ENCODE results near the gene C1QTNF12.
A peak's percentile ranks its signal among the peaks of the same experiment; 100 is the strongest.

Gene C1QTNF12

DNA sequence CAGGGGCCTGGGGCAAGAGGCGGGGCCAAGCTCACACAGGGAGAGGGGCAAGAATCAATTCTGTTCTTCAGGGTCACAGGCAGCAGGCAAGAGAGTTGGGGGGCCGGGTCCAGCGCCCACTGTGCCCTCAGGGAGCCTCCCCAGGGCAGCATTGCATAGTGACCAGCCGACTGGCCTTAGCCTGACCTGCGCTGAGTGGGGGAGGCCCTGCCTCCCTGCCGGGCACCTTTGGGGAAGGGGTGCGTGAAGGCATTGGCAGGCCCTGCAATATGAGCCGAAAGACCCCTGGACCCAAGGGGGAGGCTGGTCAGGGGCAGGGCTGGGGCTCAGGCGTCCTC, 45.9 kb upstream of the C1QTNF12 start:
- DNase-seq (ENCODE audit: low read depth, low spot score): no peak
- H3K4me3 ChIP-seq (ENCODE audit: low read depth, low read length): no peak overlapping the region
- in situ Hi-C loops (cut with HindIII; ENCODE audit: low sequenced_read_pairs): no loop called here
- TF ChIP-seq, protein P1, sequence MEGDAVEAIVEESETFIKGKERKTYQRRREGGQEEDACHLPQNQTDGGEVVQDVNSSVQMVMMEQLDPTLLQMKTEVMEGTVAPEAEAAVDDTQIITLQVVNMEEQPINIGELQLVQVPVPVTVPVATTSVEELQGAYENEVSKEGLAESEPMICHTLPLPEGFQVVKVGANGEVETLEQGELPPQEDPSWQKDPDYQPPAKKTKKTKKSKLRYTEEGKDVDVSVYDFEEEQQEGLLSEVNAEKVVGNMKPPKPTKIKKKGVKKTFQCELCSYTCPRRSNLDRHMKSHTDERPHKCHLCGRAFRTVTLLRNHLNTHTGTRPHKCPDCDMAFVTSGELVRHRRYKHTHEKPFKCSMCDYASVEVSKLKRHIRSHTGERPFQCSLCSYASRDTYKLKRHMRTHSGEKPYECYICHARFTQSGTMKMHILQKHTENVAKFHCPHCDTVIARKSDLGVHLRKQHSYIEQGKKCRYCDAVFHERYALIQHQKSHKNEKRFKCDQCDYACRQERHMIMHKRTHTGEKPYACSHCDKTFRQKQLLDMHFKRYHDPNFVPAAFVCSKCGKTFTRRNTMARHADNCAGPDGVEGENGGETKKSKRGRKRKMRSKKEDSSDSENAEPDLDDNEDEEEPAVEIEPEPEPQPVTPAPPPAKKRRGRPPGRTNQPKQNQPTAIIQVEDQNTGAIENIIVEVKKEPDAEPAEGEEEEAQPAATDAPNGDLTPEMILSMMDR (IDR thresholded peaks at IDR 0.05; ENCODE audit: low read depth, low read length): no peak

DNA sequence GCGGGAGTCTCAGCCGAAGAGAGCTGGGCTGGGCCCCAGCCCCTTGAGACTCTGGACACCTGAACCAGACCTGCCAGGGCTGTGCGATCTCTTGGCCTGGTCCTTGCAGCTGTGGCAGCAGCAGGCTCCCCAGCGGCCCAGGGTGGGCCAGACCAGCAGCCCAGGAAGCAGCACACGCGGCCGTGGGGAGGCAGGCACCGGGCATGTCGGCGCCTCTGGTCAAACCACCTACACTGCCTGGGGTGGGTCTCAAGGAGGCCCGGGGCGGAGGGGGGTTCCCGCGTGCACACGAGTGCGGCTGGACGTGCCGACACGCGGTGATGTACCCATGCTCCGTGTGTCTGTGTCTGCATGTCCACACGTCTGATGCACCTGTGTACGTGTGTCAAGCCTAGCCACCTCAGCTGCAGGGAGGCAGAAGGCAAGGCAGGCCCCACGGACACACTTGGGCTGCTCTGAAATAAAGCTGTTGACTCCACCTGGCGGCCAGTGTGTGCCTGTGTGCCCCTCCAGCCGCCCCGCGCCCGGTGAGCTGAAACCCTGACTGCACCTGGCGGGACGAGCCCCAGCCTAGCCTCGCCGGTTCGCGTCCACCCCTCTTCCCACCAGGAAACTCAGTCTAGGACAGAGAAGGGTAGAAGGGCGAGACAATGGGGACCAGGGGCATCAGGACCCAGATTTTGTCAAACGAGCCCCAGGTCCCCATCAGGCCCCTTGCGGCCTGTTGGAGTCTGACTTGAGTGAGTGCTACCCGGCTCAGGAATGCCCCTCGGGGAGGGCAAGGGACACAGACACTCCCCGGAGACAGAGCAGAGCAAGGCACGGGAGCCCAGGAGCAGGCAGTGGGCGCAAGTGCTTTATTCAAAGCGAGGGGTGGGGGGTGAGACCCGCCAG, 45.3 kb upstream of the C1QTNF12 start:
- in situ Hi-C loops (cut with HindIII; ENCODE audit: low sequenced_read_pairs): no loop called here

DNA sequence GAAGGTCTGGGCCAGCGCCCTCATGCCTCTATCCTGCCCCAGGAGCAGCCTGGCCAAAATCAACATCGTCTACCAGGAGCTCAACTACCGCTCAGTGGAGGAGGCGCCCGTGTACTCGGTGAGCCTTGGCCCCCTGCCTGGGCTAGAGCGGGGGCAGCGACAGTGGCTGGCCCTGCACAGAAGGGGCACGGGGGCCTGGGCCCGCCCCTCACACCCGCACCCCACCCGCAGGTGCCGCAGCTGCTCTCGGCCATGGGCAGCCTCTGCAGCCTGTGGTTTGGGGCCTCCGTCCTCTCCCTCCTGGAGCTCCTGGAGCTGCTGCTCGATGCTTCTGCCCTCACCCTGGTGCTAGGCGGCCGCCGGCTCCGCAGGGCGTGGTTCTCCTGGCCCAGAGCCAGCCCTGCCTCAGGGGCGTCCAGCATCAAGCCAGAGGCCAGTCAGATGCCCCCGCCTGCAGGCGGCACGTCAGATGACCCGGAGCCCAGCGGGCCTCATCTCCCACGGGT, 44.6 kb upstream of the C1QTNF12 start:
- in situ Hi-C loops (cut with HindIII; ENCODE audit: low sequenced_read_pairs): no loop called here
- DNase-seq (ENCODE audit: low read depth, low spot score): no peak
- H3K4me3 ChIP-seq (ENCODE audit: low read depth, low read length): no peak overlapping the region
- TF ChIP-seq, protein P1 (IDR thresholded peaks at IDR 0.05; ENCODE audit: low read depth, low read length): no peak

More for the DNA sequence above, 45.3 kb upstream of the C1QTNF12 start:
- peak; percentile 43 for DNase-seq (ENCODE audit: low read depth, low spot score)
- TF ChIP-seq, protein P1 (IDR thresholded peaks at IDR 0.05; ENCODE audit: low read depth, low read length): peak; percentile 74
- H3K4me3 ChIP-seq (ENCODE audit: low read depth, low read length): no peak overlapping the region

DNA sequence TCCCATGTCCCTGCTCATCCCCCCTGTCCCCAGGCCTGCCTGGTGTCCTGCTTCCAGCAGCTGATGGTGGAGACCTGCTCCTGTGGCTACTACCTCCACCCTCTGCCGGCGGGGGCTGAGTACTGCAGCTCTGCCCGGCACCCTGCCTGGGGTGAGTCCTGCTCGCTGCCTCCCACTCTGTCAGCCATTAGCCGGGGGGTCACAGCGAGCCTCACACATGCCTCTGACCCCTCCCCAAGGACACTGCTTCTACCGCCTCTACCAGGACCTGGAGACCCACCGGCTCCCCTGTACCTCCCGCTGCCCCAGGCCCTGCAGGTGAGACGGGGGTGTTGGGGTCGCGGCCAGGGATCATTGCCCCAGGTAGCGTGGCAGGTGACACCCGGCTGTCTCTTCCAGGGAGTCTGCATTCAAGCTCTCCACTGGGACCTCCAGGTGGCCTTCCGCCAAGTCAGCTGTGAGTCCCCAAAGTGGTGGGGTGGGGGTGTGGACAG, 43.8 kb upstream of the C1QTNF12 start:
- TF ChIP-seq, protein P1 (IDR thresholded peaks at IDR 0.05; ENCODE audit: low read depth, low read length): peak; percentile 85

DNA sequence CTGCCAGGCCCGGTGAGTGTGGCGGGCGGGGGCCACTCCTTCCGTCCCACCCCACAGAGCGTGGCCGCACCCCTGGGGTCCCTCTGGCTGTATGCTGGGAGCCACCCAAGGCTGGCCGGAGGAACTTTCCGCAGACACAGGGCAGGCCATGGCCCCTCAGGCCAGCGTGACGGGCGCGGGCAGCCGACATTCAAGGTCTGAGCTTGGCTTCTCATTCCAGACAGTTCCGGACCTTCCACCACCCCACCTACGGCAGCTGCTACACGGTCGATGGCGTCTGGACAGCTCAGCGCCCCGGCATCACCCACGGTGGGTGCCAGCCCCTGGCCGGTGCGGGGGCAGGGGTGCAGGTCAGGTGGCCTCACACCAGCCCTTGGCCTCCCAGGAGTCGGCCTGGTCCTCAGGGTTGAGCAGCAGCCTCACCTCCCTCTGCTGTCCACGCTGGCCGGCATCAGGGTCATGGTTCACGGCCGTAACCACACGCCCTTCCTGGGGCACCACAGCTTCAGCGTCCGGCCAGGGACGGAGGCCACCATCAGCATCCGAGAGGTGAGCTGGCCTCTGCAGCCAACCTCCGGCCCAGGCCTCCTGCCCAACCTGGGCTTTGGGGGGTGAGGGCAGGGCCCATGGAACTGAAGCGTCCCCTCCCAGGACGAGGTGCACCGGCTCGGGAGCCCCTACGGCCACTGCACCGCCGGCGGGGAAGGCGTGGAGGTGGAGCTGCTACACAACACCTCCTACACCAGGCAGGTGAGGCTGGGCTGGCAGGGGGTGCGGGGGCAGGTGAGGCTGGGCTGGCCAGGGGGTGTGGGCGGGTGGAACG, 41.0 kb upstream of the C1QTNF12 start:
- DNase-seq (ENCODE audit: low read depth, low spot score): no peak
- no peak overlapping the region for H3K4me3 ChIP-seq (ENCODE audit: low read depth, low read length)
- in situ Hi-C loops (cut with HindIII; ENCODE audit: low sequenced_read_pairs): no loop called here
- TF ChIP-seq, protein P1 (IDR thresholded peaks at IDR 0.05; ENCODE audit: low read depth, low read length): no peak

More for the DNA sequence above, 43.8 kb upstream of the C1QTNF12 start:
- in situ Hi-C loops (cut with HindIII; ENCODE audit: low sequenced_read_pairs): no loop called here
- no peak overlapping the region for H3K4me3 ChIP-seq (ENCODE audit: low read depth, low read length)
- peak; percentile 45 for DNase-seq (ENCODE audit: low read depth, low spot score)

All from astrocyte of the spinal cord (primary cell).